ENCODE data around the gene MMEL1.

The MMEL1 gene

GRCh38 chr1:2642560-2643413 is 10.0 kb upstream of the MMEL1 start:
- peak; percentile 100 for DNase-seq (ENCODE audit: low spot score)

GRCh38 chr1:2642131-2642559 is 9.3 kb upstream of the MMEL1 start:
- no peak for DNase-seq (ENCODE audit: low spot score)

GRCh38 chr1:2641381-2642130 is 8.7 kb upstream of the MMEL1 start:
- DNase-seq (ENCODE audit: low spot score), result peak; percentile 7

- peak; percentile 7 for DNase-seq (ENCODE audit: low spot score)
These were observed 7.8 kb upstream of the MMEL1 start for GRCh38 chr1:2640626-2641025.

- DNase-seq (ENCODE audit: low spot score), result peak; percentile 4
These were observed 7.0 kb upstream of the MMEL1 start for GRCh38 chr1:2639607-2640521.

GRCh38 chr1:2639203-2639602 is 6.4 kb upstream of the MMEL1 start:
- DNase-seq (ENCODE audit: low spot score), result peak; percentile 8

GRCh38 chr1:2638466-2639115 is 5.8 kb upstream of the MMEL1 start:
- no peak for DNase-seq (ENCODE audit: low spot score)

GRCh38 chr1:2637442-2638145 is 4.8 kb upstream of the MMEL1 start:
- DNase-seq (ENCODE audit: low spot score), result peak; percentile 7

- DNase-seq (ENCODE audit: low spot score), result no peak
These were observed 3.9 kb upstream of the MMEL1 start for GRCh38 chr1:2636733-2637132.

GRCh38 chr1:2635361-2636010 is 2.7 kb upstream of the MMEL1 start:
- peak; percentile 6 for DNase-seq (ENCODE audit: low spot score)

- DNase-seq (ENCODE audit: low spot score), result peak; percentile 7
These were observed 1.2 kb upstream of the MMEL1 start for GRCh38 chr1:2633936-2634491.

GRCh38 chr1:2633366-2633935 is 635 bp upstream of the MMEL1 start:
- peak; percentile 6 for DNase-seq (ENCODE audit: low spot score)

- no peak for DNase-seq (ENCODE audit: low spot score)
These were observed 775 bp downstream of the MMEL1 start for GRCh38 chr1:2632051-2632430.

GRCh38 chr1:2631136-2632050 is 1.4 kb downstream of the MMEL1 start:
- peak; percentile 8 for DNase-seq (ENCODE audit: low spot score)

GRCh38 chr1:2630498-2631135 is 2.2 kb downstream of the MMEL1 start:
- no peak for DNase-seq (ENCODE audit: low spot score)

- DNase-seq (ENCODE audit: low spot score), result no peak
These were observed 3.0 kb downstream of the MMEL1 start for GRCh38 chr1:2629627-2630497.

GRCh38 chr1:2628933-2629626 is 3.7 kb downstream of the MMEL1 start:
- no peak for DNase-seq (ENCODE audit: low spot score)

All from GM03348 (cell line).